Measurements from ENCODE around the gene SORCS2.

GRCh38 chr4:7426525-7427171 lies 234.3 kb downstream of the SORCS2 start:
- TF ChIP-seq, protein P1, sequence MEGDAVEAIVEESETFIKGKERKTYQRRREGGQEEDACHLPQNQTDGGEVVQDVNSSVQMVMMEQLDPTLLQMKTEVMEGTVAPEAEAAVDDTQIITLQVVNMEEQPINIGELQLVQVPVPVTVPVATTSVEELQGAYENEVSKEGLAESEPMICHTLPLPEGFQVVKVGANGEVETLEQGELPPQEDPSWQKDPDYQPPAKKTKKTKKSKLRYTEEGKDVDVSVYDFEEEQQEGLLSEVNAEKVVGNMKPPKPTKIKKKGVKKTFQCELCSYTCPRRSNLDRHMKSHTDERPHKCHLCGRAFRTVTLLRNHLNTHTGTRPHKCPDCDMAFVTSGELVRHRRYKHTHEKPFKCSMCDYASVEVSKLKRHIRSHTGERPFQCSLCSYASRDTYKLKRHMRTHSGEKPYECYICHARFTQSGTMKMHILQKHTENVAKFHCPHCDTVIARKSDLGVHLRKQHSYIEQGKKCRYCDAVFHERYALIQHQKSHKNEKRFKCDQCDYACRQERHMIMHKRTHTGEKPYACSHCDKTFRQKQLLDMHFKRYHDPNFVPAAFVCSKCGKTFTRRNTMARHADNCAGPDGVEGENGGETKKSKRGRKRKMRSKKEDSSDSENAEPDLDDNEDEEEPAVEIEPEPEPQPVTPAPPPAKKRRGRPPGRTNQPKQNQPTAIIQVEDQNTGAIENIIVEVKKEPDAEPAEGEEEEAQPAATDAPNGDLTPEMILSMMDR (IDR thresholded peaks at IDR 0.05) = no peak
- no peak for TF ChIP-seq POLR2A (IDR thresholded peaks at IDR 0.05)

Measured in esophagus squamous epithelium (tissue), 4 donors.